Neural progenitor cell (in vitro differentiated cells): ENCODE results near the gene EID3. TPM values are rescaled to one million over a fixed set of nuclear protein-coding genes. Genes with fewer than 3 reads are reported as not detected.

Experiments used
- DNase-seq: peaks from one replicate; pipeline ENCODE4 v3.0.0-alpha.2; 2016; ENCODE audit warnings: low spot score
- H2AFZ ChIP-seq: fragments of 200-600 bp; sonication (generic); replicated peaks from 2 replicates; pipeline ENCODE4 v1.6.1; 2016; ENCODE audit warnings: antibody characterized with exemption
- H3F3A ChIP-seq: fragments of 200-600 bp; sonication (generic); 2 replicates; pipeline ENCODE4 v1.6.1; 2016; ENCODE audit warnings: antibody characterized with exemption, low read depth
- H3K27ac ChIP-seq: fragments of 200-600 bp; sonication (generic); 2 replicates; pipeline ENCODE4 v1.5.1; 2016; ENCODE audit warnings: mild to moderate bottlenecking
- H3K27me3 ChIP-seq: fragments of 200-600 bp; sonication (generic); 2 replicates; pipeline ENCODE4 v1.6.1; 2016; ENCODE audit warnings: mild to moderate bottlenecking, moderate library complexity
- H3K36me3 ChIP-seq: fragments of 200-600 bp; sonication (generic); 2 replicates; pipeline ENCODE4 v1.5.1; 2016
- H3K4me1 ChIP-seq: fragments of 200-600 bp; sonication (generic); 2 replicates; pipeline ENCODE4 v1.6.1; 2016; ENCODE audit warnings: mixed run types
- H3K4me2 ChIP-seq: fragments of 200-600 bp; sonication (generic); 2 replicates; pipeline ENCODE4 v1.6.1; 2016
- H3K4me3 ChIP-seq: fragments of 200-600 bp; sonication (generic); 2 replicates; pipeline ENCODE4 v1.5.1; 2016
- H3K79me2 ChIP-seq: fragments of 200-600 bp; sonication (generic); 2 replicates; pipeline ENCODE4 v1.6.1; 2016; ENCODE audit warnings: low read depth
- H3K9ac ChIP-seq: fragments of 200-600 bp; sonication (generic); 2 replicates; pipeline ENCODE4 v1.6.1; 2016
- H3K9me3 ChIP-seq: fragments of 200-600 bp; sonication (generic); 2 replicates; pipeline ENCODE4 v1.5.1; 2016; ENCODE audit warnings: low read depth
- H4K20me1 ChIP-seq: fragments of 200-600 bp; sonication (generic); 2 replicates; pipeline ENCODE4 v1.6.1; 2016; ENCODE audit warnings: low read depth
- H3K27ac Mint-ChIP-seq: 3 replicates; pipeline ENCODE4 v1.8.0; 2021; ENCODE audit warnings: mixed read lengths
- H3K27me3 Mint-ChIP-seq: 2 replicates; pipeline ENCODE4 v1.8.0; 2022; ENCODE audit warnings: low read depth, mild to moderate bottlenecking, inconsistent platforms, moderate library complexity, mixed read lengths; ENCODE audit not compliant: insufficient read depth
- H3K36me3 Mint-ChIP-seq: 3 replicates; pipeline ENCODE4 v1.8.0; 2021; ENCODE audit warnings: mixed read lengths
- H3K4me1 Mint-ChIP-seq: 3 replicates; pipeline ENCODE4 v1.8.0; 2021; ENCODE audit warnings: mixed read lengths
- H3K4me3 Mint-ChIP-seq: 3 replicates; pipeline ENCODE4 v1.8.0; 2021; ENCODE audit warnings: mild to moderate bottlenecking, moderate library complexity, mixed read lengths
- H3K9me3 Mint-ChIP-seq: 3 replicates; pipeline ENCODE4 v1.8.0; 2020; ENCODE audit warnings: mixed read lengths
- CTCF ChIP-seq: fragments of 200-600 bp; sonication (generic); IDR thresholded peaks from 2 replicates; pipeline ENCODE4 v1.5.1; 2017; ENCODE audit warnings: antibody characterized with exemption, mild to moderate bottlenecking
- EZH2 ChIP-seq: fragments of 200-600 bp; sonication (generic); IDR thresholded peaks from 2 replicates; pipeline ENCODE4 v1.6.1; 2017; ENCODE audit warnings: antibody characterized with exemption, mild to moderate bottlenecking, moderate library complexity
- EZH2phosphoT487 ChIP-seq: fragments of 200-600 bp; sonication (generic); IDR thresholded peaks from 2 replicates; pipeline ENCODE4 v1.6.1; 2017; ENCODE audit warnings: antibody characterized with exemption
- total RNA-seq: library from RNA; depleted of rRNA; stranded (reverse); fragments of >200 nt; gene quantifications from 2 replicates; pipeline ENCODE4 v1.2.3, GENCODE V29; 2015; ENCODE audit warnings: low replicate concordance

Gene EID3
- total RNA-seq, 1 donor from 2014 or later = 8.0 TPM

DNA sequence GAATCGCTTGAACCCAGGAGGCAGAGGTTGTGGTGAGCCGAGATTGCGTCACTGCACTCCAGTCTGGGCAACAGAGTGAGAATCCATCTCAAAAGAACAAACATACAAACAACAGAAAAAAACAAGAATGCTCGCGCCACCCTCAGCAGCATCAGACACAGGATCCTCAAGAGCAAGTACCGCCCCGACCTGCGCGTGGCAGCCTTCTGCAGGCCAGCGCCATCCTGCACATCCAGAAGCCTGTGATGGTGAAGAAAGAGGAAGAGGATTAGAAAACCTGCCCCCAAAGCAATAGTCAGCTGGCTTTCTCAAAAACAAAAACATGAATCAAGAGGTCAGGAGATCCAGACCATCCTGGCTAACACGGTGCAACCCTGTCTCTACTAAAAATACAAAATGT lies 30.0 kb upstream of the EID3 start:
- H3K4me3 Mint-ChIP-seq = no peak overlapping the region
- no peaks in the 10 kb centered on the region for H3K27me3 Mint-ChIP-seq
- no peak for DNase-seq
- Histone ChIP-seq H3K27me3 (no peaks in the 10 kb centered on the region), H2AFZ (no peak overlapping the region), H3K9ac (no peak overlapping the region), H3K36me3 (no peaks in the 10 kb centered on the region), H3K79me2 (no peaks in the 10 kb centered on the region), H3K4me1 (no peaks in the 10 kb centered on the region), H3K4me3 (no peak overlapping the region), H4K20me1 (no peaks in the 10 kb centered on the region), H3K27ac (no peak overlapping the region), H3K4me2 (no peak overlapping the region), H3F3A (no peaks in the 10 kb centered on the region), H3K9me3 (no peaks in the 10 kb centered on the region)
- H3K36me3 Mint-ChIP-seq = no peaks in the 10 kb centered on the region
- no peaks in the 10 kb centered on the region for H3K4me1 Mint-ChIP-seq
- TF ChIP-seq EZH2 = no peak
- TF ChIP-seq EZH2phosphoT487 = no peak
- no peak for TF ChIP-seq CTCF
- no peak overlapping the region for H3K27ac Mint-ChIP-seq
- H3K9me3 Mint-ChIP-seq = no peaks in the 10 kb centered on the region

- no peaks in the 10 kb centered on the region for H3K4me1 Mint-ChIP-seq
- H3K27me3 Mint-ChIP-seq = no peaks in the 10 kb centered on the region
- Histone ChIP-seq H2AFZ (no peak overlapping the region), H3K4me2 (no peak overlapping the region), H3K27ac (no peak overlapping the region), H3K27me3 (no peaks in the 10 kb centered on the region), H3K36me3 (no peaks in the 10 kb centered on the region), H4K20me1 (no peaks in the 10 kb centered on the region), H3K9ac (no peak overlapping the region), H3K9me3 (no peaks in the 10 kb centered on the region), H3K4me3 (no peak overlapping the region), H3K79me2 (no peaks in the 10 kb centered on the region), H3F3A (no peaks in the 10 kb centered on the region), H3K4me1 (no peaks in the 10 kb centered on the region)
- H3K36me3 Mint-ChIP-seq = no peaks in the 10 kb centered on the region
- no peaks in the 10 kb centered on the region for H3K9me3 Mint-ChIP-seq
- no peak overlapping the region for H3K27ac Mint-ChIP-seq
- H3K4me3 Mint-ChIP-seq = no peak overlapping the region
- TF ChIP-seq EZH2 (no peak), EZH2phosphoT487 (no peak), CTCF (no peak)
- DNase-seq = no peak
Observed at GRCh38 chr12:104274811-104275210, 28.7 kb upstream of the EID3 start.

DNA sequence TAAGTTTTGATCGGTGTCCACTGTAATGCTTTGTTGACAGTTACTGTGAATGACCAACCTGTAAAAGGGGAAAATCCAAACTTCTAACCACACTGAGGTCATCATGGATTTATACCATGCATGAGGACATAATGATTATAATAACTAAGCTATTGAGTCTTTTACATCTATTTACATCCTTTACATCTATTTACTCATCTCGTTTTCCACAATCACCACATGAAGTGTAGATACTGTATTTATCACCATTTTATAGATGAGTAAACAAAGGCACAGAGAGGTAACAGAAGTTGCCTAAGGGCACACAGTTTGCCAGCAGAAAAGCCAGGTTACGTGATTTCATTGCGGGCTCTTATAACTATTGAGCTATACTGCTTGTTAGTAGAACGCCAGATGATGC lies 27.9 kb upstream of the EID3 start:
- H3F3A ChIP-seq = no peaks in the 10 kb centered on the region
- H3K36me3 ChIP-seq = no peaks in the 10 kb centered on the region
- Mint-ChIP-seq H3K27me3 (no peaks in the 10 kb centered on the region), H3K27ac (no peak overlapping the region), H3K9me3 (no peaks in the 10 kb centered on the region), H3K4me1 (no peaks in the 10 kb centered on the region), H3K36me3 (no peaks in the 10 kb centered on the region), H3K4me3 (no peak overlapping the region)
- no peaks in the 10 kb centered on the region for H3K79me2 ChIP-seq
- H3K27me3 ChIP-seq = no peaks in the 10 kb centered on the region
- no peak overlapping the region for H2AFZ ChIP-seq
- H3K9ac ChIP-seq = no peak overlapping the region
- no peaks in the 10 kb centered on the region for H3K9me3 ChIP-seq
- H3K4me2 ChIP-seq = no peak overlapping the region
- H3K4me3 ChIP-seq = no peak overlapping the region
- TF ChIP-seq EZH2phosphoT487 = no peak
- TF ChIP-seq CTCF = no peak
- TF ChIP-seq EZH2 = no peak
- DNase-seq = no peak
- H3K4me1 ChIP-seq = no peaks in the 10 kb centered on the region
- no peak overlapping the region for H3K27ac ChIP-seq
- H4K20me1 ChIP-seq = no peaks in the 10 kb centered on the region
